ENCODE data around the gene TSPAN9. TPM values are rescaled to one million over a fixed set of nuclear protein-coding genes. Genes with fewer than 3 reads are reported as not detected.

TSPAN9 gene
- total and polyA plus RNA-seq, 9 donors = 24.9 to 72.3 (median 55.7) TPM

DNA sequence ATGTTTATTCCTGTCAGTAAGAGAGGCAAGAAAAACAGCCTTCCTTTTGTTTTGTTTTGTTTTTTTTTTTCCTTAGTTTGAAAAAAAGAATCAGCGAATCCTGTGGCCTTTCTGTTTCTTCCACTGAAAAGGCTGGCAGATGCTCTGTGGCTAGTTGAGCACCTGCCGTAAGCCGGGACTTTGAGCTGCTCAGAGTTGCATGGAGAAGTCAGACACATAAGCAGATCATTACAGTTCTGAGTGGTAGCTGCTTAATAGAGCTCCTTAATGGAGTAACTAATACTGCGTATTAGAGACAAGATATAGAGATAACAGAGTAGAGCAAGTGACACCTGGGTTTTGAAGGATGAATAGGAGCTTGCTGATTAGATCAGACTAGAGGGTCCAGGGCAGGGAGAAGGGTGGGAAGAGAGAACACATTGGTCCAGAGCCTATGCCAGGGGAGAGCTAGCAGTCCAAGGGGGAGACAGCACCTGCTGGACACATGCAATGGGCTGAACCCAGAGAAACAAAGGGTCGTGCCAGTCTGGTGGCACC lies 129.4 kb downstream of the TSPAN9 start:
- H3K4me1 ChIP-seq (ENCODE audit: insufficient read depth) = no peaks in the 10 kb centered on the region
- no peaks in the 10 kb centered on the region for H3K27me3 ChIP-seq
- H3K36me3 ChIP-seq = no peaks in the 10 kb centered on the region
- no peak for DNase-seq
- TF ChIP-seq EP300 (IDR thresholded peaks at IDR 0.05) = no peak
- TF ChIP-seq POLR2A (IDR thresholded peaks at IDR 0.05) = no peak
- no peak for TF ChIP-seq CTCF (IDR thresholded peaks at IDR 0.05)
- no peak overlapping the region for H3K4me3 ChIP-seq
- intact Hi-C loops (cut with DNase I) = loop anchor here in 2 of 4 donors (5.0 to 10.0 kb wide), 3 partner anchors 68 to 132 kb away; partner anchors contain the start of gene TSPAN9 (in 1 of the 2)
- no peaks in the 10 kb centered on the region for H3K9me3 ChIP-seq
- WGBS, 3 donors = 68 to 94% (median 86%) methylated on average over 5 of the region's 5 CpGs
- no peak overlapping the region for H3K27ac ChIP-seq

DNA sequence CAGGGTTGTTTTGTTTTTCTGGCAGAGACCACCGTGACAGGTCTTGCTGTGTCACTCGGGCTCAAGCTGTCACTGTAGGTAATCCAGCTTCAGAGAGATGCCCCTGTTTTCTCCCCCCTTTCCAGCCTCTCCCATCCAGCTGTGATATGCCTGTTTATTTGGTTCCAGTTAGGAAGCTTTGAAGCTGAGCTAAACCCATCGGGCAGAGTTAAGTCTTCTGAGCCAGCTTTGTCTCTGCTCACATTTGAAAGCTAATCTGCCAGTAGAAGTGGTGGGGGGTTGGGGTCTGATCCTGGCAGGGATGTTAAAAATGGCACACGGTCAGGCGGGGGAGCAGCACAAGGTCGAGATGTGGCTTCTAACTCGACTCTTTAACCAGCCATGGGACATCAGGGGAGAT lies 130.0 kb downstream of the TSPAN9 start:
- 69 to 84% (median 76%) methylated on average over 7 of the region's 7 CpGs for WGBS, 3 donors
- no peaks in the 10 kb centered on the region for H3K27me3 ChIP-seq
- H3K27ac ChIP-seq = no peak overlapping the region
- H3K9me3 ChIP-seq = no peaks in the 10 kb centered on the region
- DNase-seq = no peak
- no peaks in the 10 kb centered on the region for H3K36me3 ChIP-seq
- TF ChIP-seq POLR2A (IDR thresholded peaks at IDR 0.05) (no peak), CTCF (IDR thresholded peaks at IDR 0.05) (no peak), EP300 (IDR thresholded peaks at IDR 0.05) (no peak)
- H3K4me1 ChIP-seq (ENCODE audit: insufficient read depth) = no peaks in the 10 kb centered on the region
- intact Hi-C loops (cut with DNase I) = loop anchor here in 2 of 4 donors (5.0 to 10.0 kb wide), 3 partner anchors 68 to 132 kb away; partner anchors contain the start of gene TSPAN9 (in 1 of the 2)
- no peak overlapping the region for H3K4me3 ChIP-seq

- WGBS, 3 donors = 90 to 95% (median 91%) methylated on average over 13 of the region's 13 CpGs
- TF ChIP-seq CTCF (IDR thresholded peaks at IDR 0.05) (no peak), EP300 (IDR thresholded peaks at IDR 0.05) (no peak), POLR2A (IDR thresholded peaks at IDR 0.05) (no peak)
- no peak for DNase-seq
- Histone ChIP-seq H3K4me1 (ENCODE audit: insufficient read depth) (no peaks in the 10 kb centered on the region), H3K36me3 (no peaks in the 10 kb centered on the region), H3K27me3 (no peaks in the 10 kb centered on the region), H3K27ac (no peak overlapping the region), H3K4me3 (no peak overlapping the region), H3K9me3 (no peaks in the 10 kb centered on the region)
- intact Hi-C loops (cut with DNase I) = loop anchor here in 2 of 4 donors (5.0 to 10.0 kb wide), 3 partner anchors 67 to 133 kb away; partner anchors contain the start of gene TSPAN9 (in 1 of the 2)
Measured at GRCh38 chr12:3207858-3208257, 130.7 kb downstream of the TSPAN9 start.

DNA sequence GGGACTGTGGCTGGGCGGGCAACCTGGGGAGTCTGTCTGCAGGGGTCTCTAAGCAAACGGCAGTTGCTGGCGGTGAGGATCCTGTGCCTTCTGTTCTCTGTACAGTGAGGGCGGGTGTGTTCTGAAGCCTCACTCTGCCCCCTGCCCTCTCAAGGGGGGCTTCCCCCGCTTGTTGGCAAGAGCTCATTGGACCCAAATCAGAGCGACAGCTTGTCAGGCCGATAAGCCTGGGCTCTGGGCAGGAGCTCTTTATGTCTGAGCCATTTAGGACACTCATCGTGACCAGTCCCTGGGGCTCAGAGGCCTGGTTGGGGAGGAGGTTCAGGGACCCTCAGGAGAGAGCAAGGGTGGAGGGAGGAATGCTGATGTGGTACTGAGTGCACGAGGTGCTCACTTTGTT lies 136.0 kb downstream of the TSPAN9 start:
- peak in 1 of 5 donors; percentile 29 for DNase-seq
- intact Hi-C loops (cut with DNase I) = no loop called here
- no peak for TF ChIP-seq POLR2A (IDR thresholded peaks at IDR 0.05)
- TF ChIP-seq CTCF (IDR thresholded peaks at IDR 0.05) = no peak
- no peak for TF ChIP-seq EP300 (IDR thresholded peaks at IDR 0.05)
- Histone ChIP-seq H3K27ac (no peak overlapping the region), H3K9me3 (no peaks in the 10 kb centered on the region), H3K36me3 (no peaks in the 10 kb centered on the region), H3K4me1 (ENCODE audit: insufficient read depth) (no peaks in the 10 kb centered on the region), H3K27me3 (no peaks in the 10 kb centered on the region), H3K4me3 (no peak overlapping the region)
- WGBS, 3 donors = 38 to 53% (median 50%) methylated on average over 9 of the region's 9 CpGs
